Caco-2 (cell line): ENCODE results near the gene CXCL6. TPM values are rescaled to one million over a fixed set of nuclear protein-coding genes. Genes with fewer than 3 reads are reported as not detected.

Source experiments
- BruUV-seq: library from RNA; stranded (reverse); fragments of 400-500 nt; replicated peaks from 2 replicates; lab custom pipeline; 2021; lab: Mats Ljungman, UMichigan
- CTCF ChIA-PET: fragments of 300-600 bp; sonication (Branson Sonifier 250); formaldehyde crosslinking; loops from one replicate; lab custom pipeline; 2022; ENCODE audit warnings: antibody characterized with exemption; lab: Charles Lee
- POLR2A ChIA-PET: fragments of 300-600 bp; sonication (Branson Sonifier 250); formaldehyde crosslinking; loops from one replicate; lab custom pipeline; 2022; ENCODE audit warnings: antibody characterized with exemption; lab: Charles Lee
- DNase-seq, 2 experiments: peaks; one replicate each; pipeline versions ENCODE4 v3.0.0 to v3.0.0-alpha.2; 2020 to 2022
- H3K27me3 ChIP-seq: replicated peaks from 2 replicates; pipeline ENCODE4 v1.6.0; 2011; ENCODE audit warnings: low read length; ENCODE audit not compliant: control insufficient read depth, insufficient read depth
- H3K36me3 ChIP-seq: 2 replicates; pipeline ENCODE4 v1.5.1; 2011; ENCODE audit warnings: low read length; ENCODE audit not compliant: control insufficient read depth, insufficient read depth
- H3K4me1 ChIP-seq: fragments of 250-450 bp; sonication (Bioruptor Pico); 2 replicates; pipeline ENCODE4 v1.5.1; 2020; ENCODE audit warnings: mild to moderate bottlenecking
- H3K4me3 ChIP-seq: 2 replicates; pipeline ENCODE4 v1.5.1; 2011; ENCODE audit warnings: low read depth, mild to moderate bottlenecking, control low read depth, low read length
- H3K9me3 ChIP-seq: fragments of 250-450 bp; sonication (Bioruptor Pico); 2 replicates; pipeline ENCODE4 v1.5.1; 2020; ENCODE audit warnings: mild to moderate bottlenecking, moderate library complexity
- H3K27ac Mint-ChIP-seq: one replicate; pipeline ENCODE4 v1.8.0; 2022; ENCODE audit warnings: mixed read lengths; ENCODE audit not compliant: unreplicated experiment
- H3K27me3 Mint-ChIP-seq: one replicate; pipeline ENCODE4 v1.8.0; 2022; ENCODE audit warnings: mixed read lengths; ENCODE audit not compliant: insufficient read depth, unreplicated experiment
- H3K36me3 Mint-ChIP-seq: one replicate; pipeline ENCODE4 v1.8.0; 2022; ENCODE audit warnings: mild to moderate bottlenecking, mixed read lengths; ENCODE audit not compliant: insufficient read depth, unreplicated experiment
- H3K4me1 Mint-ChIP-seq: one replicate; pipeline ENCODE4 v1.8.0; 2022; ENCODE audit warnings: low read depth, mixed read lengths; ENCODE audit not compliant: unreplicated experiment
- H3K4me3 Mint-ChIP-seq: one replicate; pipeline ENCODE4 v1.8.0; 2022; ENCODE audit warnings: mild to moderate bottlenecking, moderate library complexity, mixed read lengths; ENCODE audit not compliant: unreplicated experiment
- H3K9me3 Mint-ChIP-seq: one replicate; pipeline ENCODE4 v1.8.0; 2022; ENCODE audit warnings: mixed read lengths; ENCODE audit not compliant: unreplicated experiment
- CTCF ChIP-seq, 2 experiments: fragments of 200-600 bp in 1 of 2; IDR thresholded peaks; 1 replicate in 1 of 2; 2 replicates in 1 of 2; pipeline versions ENCODE4 v1.5.1 to v1.8.0; 2011 to 2022; ENCODE audit warnings: antibody characterized with exemption in 1 of 2, control low read depth in 1 of 2, inconsistent platforms in 1 of 2, low read depth in 1 of 2, low read length in 1 of 2, mild to moderate bottlenecking in 1 of 2, moderate library complexity in 1 of 2; ENCODE audit not compliant: insufficient read depth in 1 of 2, severe bottlenecking in 1 of 2, unreplicated experiment in 1 of 2
- intact Hi-C: fragments of 100-400 bp; cut with micrococcal nuclease; formaldehyde crosslinking; loops from one replicate; pipeline ENCODE4 v1.10.0; 2022; ENCODE audit not compliant: unreplicated experiment
- total RNA-seq: library from RNA; stranded (reverse); gene quantifications from 2 replicates; pipeline ENCODE4 v1.2.3, GENCODE V29; 2022

CXCL6 gene
- total RNA-seq, 1 experiment from 2014 or later = not detected

DNA sequence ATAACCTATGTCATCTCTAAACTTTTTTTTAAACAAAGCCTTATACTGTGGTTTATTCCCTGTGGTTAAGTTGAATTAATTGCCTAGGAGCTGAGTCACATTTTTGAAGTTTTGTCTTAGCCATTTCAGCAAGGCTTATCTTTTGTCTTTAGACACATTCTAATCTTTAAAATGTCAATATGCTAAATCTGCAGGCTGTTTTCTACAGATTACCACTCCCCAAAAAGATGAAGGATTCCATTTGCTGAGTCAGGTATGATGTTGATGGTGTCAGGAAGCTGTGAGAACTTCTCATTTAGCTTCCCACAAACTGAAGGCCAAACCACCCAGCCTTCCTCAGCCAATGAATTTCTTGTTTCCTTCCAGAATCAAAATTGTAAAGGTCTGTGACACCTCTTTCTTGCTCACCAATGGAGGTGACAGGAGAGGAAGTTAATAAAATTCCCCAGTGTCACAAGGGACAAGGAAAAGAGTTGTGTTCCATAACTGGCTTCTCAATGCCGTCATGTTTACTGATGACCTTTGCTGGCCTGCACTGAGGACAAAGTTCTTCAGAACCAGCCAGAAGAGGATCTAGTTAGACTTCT is 3.7 kb upstream of the CXCL6 start:
- H3K4me3 Mint-ChIP-seq = no peak overlapping the region
- BruUV-seq = no TSS peak
- Histone ChIP-seq H3K27me3 (no peaks in the 10 kb centered on the region), H3K36me3 (no peaks in the 10 kb centered on the region), H3K4me3 (no peak overlapping the region), H3K4me1 (no peaks in the 10 kb centered on the region), H3K9me3 (no peaks in the 10 kb centered on the region)
- ChIA-PET POLR2A (no interaction called here), CTCF (no interaction called here)
- H3K4me1 Mint-ChIP-seq = no peaks in the 10 kb centered on the region
- H3K9me3 Mint-ChIP-seq = no peaks in the 10 kb centered on the region
- no peak overlapping the region for H3K27ac Mint-ChIP-seq
- H3K36me3 Mint-ChIP-seq = no peaks in the 10 kb centered on the region
- intact Hi-C loops = no loop called here
- DNase-seq = no peak
- no peak for TF ChIP-seq CTCF (IDR thresholded peaks at IDR 0.05; ENCODE audit: insufficient read depth in 1 of 2, low read depth in 1 of 2, low read length in 1 of 2, severe bottlenecking in 1 of 2, unreplicated experiment in 1 of 2)
- no peaks in the 10 kb centered on the region for H3K27me3 Mint-ChIP-seq

- CTCF ChIA-PET = no interaction called here
- Histone ChIP-seq H3K9me3 (no peaks in the 10 kb centered on the region), H3K27me3 (no peaks in the 10 kb centered on the region), H3K4me1 (no peaks in the 10 kb centered on the region), H3K36me3 (no peaks in the 10 kb centered on the region), H3K4me3 (no peak overlapping the region)
- Mint-ChIP-seq H3K27ac (no peak overlapping the region), H3K27me3 (peaks cover 11% of the 10 kb centered on the region), H3K4me1 (no peaks in the 10 kb centered on the region), H3K36me3 (no peaks in the 10 kb centered on the region), H3K9me3 (no peaks in the 10 kb centered on the region), H3K4me3 (no peak overlapping the region)
- TF ChIP-seq CTCF (IDR thresholded peaks at IDR 0.05; ENCODE audit: insufficient read depth in 1 of 2, low read depth in 1 of 2, low read length in 1 of 2, severe bottlenecking in 1 of 2, unreplicated experiment in 1 of 2) = no peak
- no peak for DNase-seq
- BruUV-seq = no TSS peak
- intact Hi-C loops = no loop called here
- POLR2A ChIA-PET = no interaction called here
These were observed 2.6 kb downstream of the CXCL6 start for GRCh38 chr4:73839071-73839470.

GRCh38 chr4:73839715-73840114 is 3.2 kb downstream of the CXCL6 start:
- Mint-ChIP-seq H3K36me3 (no peaks in the 10 kb centered on the region), H3K27ac (no peak overlapping the region), H3K4me3 (no peak overlapping the region), H3K9me3 (no peaks in the 10 kb centered on the region), H3K27me3 (peaks cover 11% of the 10 kb centered on the region), H3K4me1 (no peaks in the 10 kb centered on the region)
- TF ChIP-seq CTCF (IDR thresholded peaks at IDR 0.05; ENCODE audit: insufficient read depth in 1 of 2, low read depth in 1 of 2, low read length in 1 of 2, severe bottlenecking in 1 of 2, unreplicated experiment in 1 of 2) = no peak
- no peaks in the 10 kb centered on the region for H3K9me3 ChIP-seq
- no peaks in the 10 kb centered on the region for H3K27me3 ChIP-seq
- H3K36me3 ChIP-seq = no peaks in the 10 kb centered on the region
- no TSS peak for BruUV-seq
- DNase-seq = no peak
- ChIA-PET CTCF (no interaction called here), POLR2A (no interaction called here)
- intact Hi-C loops = no loop called here
- no peak overlapping the region for H3K4me3 ChIP-seq
- no peaks in the 10 kb centered on the region for H3K4me1 ChIP-seq
